Kidney (tissue), 14 donors: ENCODE data around the gene NOL3. TPM values are rescaled to one million over a fixed set of nuclear protein-coding genes. Genes with fewer than 3 reads are reported as not detected.

Experiments
- DNase-seq, 5 donors: peaks; one replicate each; pipeline ENCODE4 v3.0.0-alpha.2; 2013 to 2020
- FAIRE-seq: peaks from 2 replicates; lab custom pipeline; 2012; peaks lifted over from hg19 to GRCh38; lab: Jason Lieb, UNC
- H3K27ac ChIP-seq, 2 donors: one replicate each; pipeline ENCODE4 v1.7.0; 2013; ENCODE audit warnings: low read depth in 2 of 2, low read length in 2 of 2, inconsistent platforms in 1 of 2
- H3K27me3 ChIP-seq: one replicate; pipeline ENCODE4 v1.7.1; 2013; ENCODE audit warnings: low read length, inconsistent platforms; ENCODE audit not compliant: control insufficient read depth, insufficient read depth
- H3K36me3 ChIP-seq, 3 donors: one replicate each; pipeline versions ENCODE4 v1.7.0 to v1.7.1; 2013; ENCODE audit warnings: low read length in 3 of 3, control low read depth in 1 of 3, inconsistent platforms in 1 of 3; ENCODE audit not compliant: insufficient read depth in 3 of 3, control insufficient read depth in 2 of 3
- H3K4me1 ChIP-seq, 3 donors: one replicate each; pipeline versions ENCODE4 v1.7.0 to v1.7.1; 2013; ENCODE audit warnings: low read length in 3 of 3, inconsistent platforms in 1 of 3, low read depth in 1 of 3; ENCODE audit not compliant: control insufficient read depth in 2 of 3, insufficient read depth in 2 of 3
- H3K4me3 ChIP-seq, 3 donors: one replicate each; pipeline versions ENCODE4 v1.7.0 to v1.8.1; 2013; ENCODE audit warnings: low read length in 3 of 3, control low read depth in 1 of 3, inconsistent platforms in 1 of 3
- H3K9ac ChIP-seq, 3 donors: one replicate each; pipeline versions ENCODE4 v1.7.0 to v1.7.1; 2013; ENCODE audit warnings: low read length in 3 of 3, control low read depth in 1 of 3, inconsistent platforms in 1 of 3
- H3K9me3 ChIP-seq, 3 donors: one replicate each; pipeline versions ENCODE4 v1.7.0 to v1.7.1; 2013; ENCODE audit warnings: low read length in 3 of 3, control low read depth in 1 of 3, inconsistent platforms in 1 of 3; ENCODE audit not compliant: control insufficient read depth in 2 of 3, insufficient read depth in 1 of 3
- intact Hi-C: fragments of 100-400 bp; cut with DNase I; formaldehyde crosslinking; loops from one replicate; pipeline ENCODE4 v1.11.1; 2022
- polyA plus RNA-seq: library from polyadenylated mRNA; stranded (reverse); fragments of 350-450 nt; fragmentation: Illumina TruSeq; extraction: RNeasy Lipid Tissue Mini Kit (QIAGEN cat#74804); gene quantifications from one replicate; pipeline ENCODE4 v1.2.3, GENCODE V29; 2014; ENCODE audit warnings: low read depth, low replicate concordance; ENCODE audit not compliant: insufficient read depth
- total RNA-seq: library from RNA; stranded (reverse); fragmentation: NEBNext Ultra II Directional; extraction: Animal tissue kit (Norgen Biotek cat#: 25700); gene quantifications from one replicate; pipeline ENCODE4 v1.2.1, GENCODE V29; 2021
- TF ChIP-seq, protein P1 (sequence below): IDR thresholded peaks from 3 replicates; pipeline ENCODE4 v1.5.1; 2012; ENCODE audit warnings: mild to moderate bottlenecking, moderate library complexity, borderline replicate concordance; ENCODE audit not compliant: insufficient read depth; ENCODE audit errors: extremely low read depth
- donor health status: control.
- donor health status: control.
- donor health status: control.
- donor health status: control.
- donor health status: control.
- donor health status: DM: yes; HTN: yes; CAD: no.
- donor health status: Normal renal cell carcinoma (clear cell type).

NOL3 gene
- total and polyA plus RNA-seq, 2 donors from 2014 or later = 35.3 to 36.4 TPM

- intact Hi-C loops = no loop called here
- Histone ChIP-seq H3K27ac (no peak overlapping the region), H3K36me3 (peaks cover 2 to 28% (median 19%) of the 10 kb centered on the region in 3 donors)
Measured at GRCh38 chr16:67149276-67150046, 20.9 kb upstream of the NOL3 start.

GRCh38 chr16:67150047-67150832 lies 20.1 kb upstream of the NOL3 start:
- Histone ChIP-seq H3K27ac (peak overlapping the region; percentile 80 to 85), H3K9ac (peak overlapping the region in 2 of 3 donors; percentile 55 to 84), H3K4me1 (peaks cover 0 to 17% (median 0%) of the 10 kb centered on the region in 3 donors), H3K27me3 (peaks cover 5% of the 10 kb centered on the region), H3K36me3 (peaks cover 2 to 20% (median 13%) of the 10 kb centered on the region in 3 donors), H3K9me3 (no peaks in the 10 kb centered on the region), H3K4me3 (peak overlapping the region in 2 of 3 donors; percentile 60 to 75)
- FAIRE-seq (no peak), DNase-seq (peak; percentile 71 to 92 (median 85))
- TF ChIP-seq, protein P1, sequence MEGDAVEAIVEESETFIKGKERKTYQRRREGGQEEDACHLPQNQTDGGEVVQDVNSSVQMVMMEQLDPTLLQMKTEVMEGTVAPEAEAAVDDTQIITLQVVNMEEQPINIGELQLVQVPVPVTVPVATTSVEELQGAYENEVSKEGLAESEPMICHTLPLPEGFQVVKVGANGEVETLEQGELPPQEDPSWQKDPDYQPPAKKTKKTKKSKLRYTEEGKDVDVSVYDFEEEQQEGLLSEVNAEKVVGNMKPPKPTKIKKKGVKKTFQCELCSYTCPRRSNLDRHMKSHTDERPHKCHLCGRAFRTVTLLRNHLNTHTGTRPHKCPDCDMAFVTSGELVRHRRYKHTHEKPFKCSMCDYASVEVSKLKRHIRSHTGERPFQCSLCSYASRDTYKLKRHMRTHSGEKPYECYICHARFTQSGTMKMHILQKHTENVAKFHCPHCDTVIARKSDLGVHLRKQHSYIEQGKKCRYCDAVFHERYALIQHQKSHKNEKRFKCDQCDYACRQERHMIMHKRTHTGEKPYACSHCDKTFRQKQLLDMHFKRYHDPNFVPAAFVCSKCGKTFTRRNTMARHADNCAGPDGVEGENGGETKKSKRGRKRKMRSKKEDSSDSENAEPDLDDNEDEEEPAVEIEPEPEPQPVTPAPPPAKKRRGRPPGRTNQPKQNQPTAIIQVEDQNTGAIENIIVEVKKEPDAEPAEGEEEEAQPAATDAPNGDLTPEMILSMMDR = no peak
- intact Hi-C loops = no loop called here

More at GRCh38 chr16:67149276-67150046, 20.9 kb upstream of the NOL3 start:
- H3K4me3 ChIP-seq = no peak overlapping the region
- no peak overlapping the region for H3K9ac ChIP-seq
- peaks cover 4% of the 10 kb centered on the region for H3K27me3 ChIP-seq
- FAIRE-seq (no peak), DNase-seq (peak in 2 of 5 donors; percentile 63 to 79)
- no peaks in the 10 kb centered on the region for H3K9me3 ChIP-seq
- TF ChIP-seq, protein P1 = no peak
- peaks cover 0 to 14% (median 0%) of the 10 kb centered on the region in 3 donors for H3K4me1 ChIP-seq

- Histone ChIP-seq H3K4me3 (peak within 1 kb of the TSS; percentile 51 to 75 (median 60)), H3K27ac (peak within 1 kb of the TSS; percentile 80 to 85), H3K9ac (peak within 1 kb of the TSS in 2 of 3 donors; percentile 55 to 84), H3K9me3 (no peaks in the 10 kb centered on the region), H3K36me3 (peaks cover 0 to 13% (median 8%) of the 10 kb centered on the region in 3 donors), H3K27me3 (peaks cover 10% of the 10 kb centered on the region), H3K4me1 (peaks cover 0 to 22% (median 0%) of the 10 kb centered on the region in 3 donors)
- intact Hi-C loops = no loop called here
- FAIRE-seq (no peak), DNase-seq (peak; percentile 71 to 94 (median 81))
- TF ChIP-seq, protein P1 = no peak
Measured at GRCh38 chr16:67150833-67151396, 19.4 kb upstream of the NOL3 start, which contains the start of gene B3GNT9. B3GNT9 (minus strand) TSS chr16:67150998; CDS start chr16:67150485, 513 bp downstream.
